ENCODE results near the gene GFPT1. TPM values are rescaled to one million over a fixed set of nuclear protein-coding genes. Genes with fewer than 3 reads are reported as not detected.

Gene GFPT1
- total and polyA plus RNA-seq, 2 experiments from 2014 or later: 58.2 to 80.0 TPM

- no peak overlapping the region for H2AFZ ChIP-seq
- H3K79me2 ChIP-seq: peaks cover 73% of the 10 kb centered on the region
- H3K4me1 ChIP-seq (ENCODE audit: insufficient read depth): peaks cover 22% of the 10 kb centered on the region
- no peaks in the 10 kb centered on the region for H3K36me3 ChIP-seq (replicated peaks; ENCODE audit: insufficient read depth, low read depth)
- peak overlapping the region; percentile 88 for H3K4me2 ChIP-seq
- WGBS (ENCODE audit: low lambda C conversion rate, missing lambda C conversion rate): 90% methylated on average over 4 of the region's 5 CpGs
- no peaks in the 10 kb centered on the region for H3K9me2 ChIP-seq (replicated peaks; ENCODE audit: insufficient read depth)
- peaks cover 57% of the 10 kb centered on the region for H4K20me1 ChIP-seq (ENCODE audit: insufficient read depth, poor library complexity, severe bottlenecking)
- no peak for DNase-seq (ENCODE audit: low spot score)
- no peaks in the 10 kb centered on the region for H3K27me3 ChIP-seq
- H3K9me3 ChIP-seq (ENCODE audit: low read depth): no peaks in the 10 kb centered on the region
- TF ChIP-seq EZH2 (IDR thresholded peaks at IDR 0.05; ENCODE audit: borderline replicate concordance): no peak
- H3K4me3 ChIP-seq: no peak overlapping the region
- peak overlapping the region; percentile 28 for H3K27ac ChIP-seq
These were observed 2.4 kb downstream of the GFPT1 start for GRCh38 chr2:69384618-69385081.

- peak overlapping the region; percentile 88 for H3K4me2 ChIP-seq
- WGBS (ENCODE audit: low lambda C conversion rate, missing lambda C conversion rate): 100% methylated on average over 7 of the region's 7 CpGs
- DNase-seq (ENCODE audit: low spot score): no peak
- no peak overlapping the region for H3K4me3 ChIP-seq
- no peaks in the 10 kb centered on the region for H3K36me3 ChIP-seq (replicated peaks; ENCODE audit: insufficient read depth, low read depth)
- H3K27me3 ChIP-seq: no peaks in the 10 kb centered on the region
- H3K27ac ChIP-seq: peak overlapping the region; percentile 7
- H3K9me3 ChIP-seq (ENCODE audit: low read depth): no peaks in the 10 kb centered on the region
- no peak overlapping the region for H2AFZ ChIP-seq
- H3K4me1 ChIP-seq (ENCODE audit: insufficient read depth): peaks cover 22% of the 10 kb centered on the region
- H3K79me2 ChIP-seq: peaks cover 87% of the 10 kb centered on the region
- no peaks in the 10 kb centered on the region for H3K9me2 ChIP-seq (replicated peaks; ENCODE audit: insufficient read depth)
- TF ChIP-seq EZH2 (IDR thresholded peaks at IDR 0.05; ENCODE audit: borderline replicate concordance) (no peak), EZH2phosphoT487 (IDR thresholded peaks at IDR 0.05; ENCODE audit: low read depth, severe bottlenecking, unreplicated experiment) (no peak), CTCF (IDR thresholded peaks at IDR 0.05; ENCODE audit: poor library complexity) (no peak)
- H4K20me1 ChIP-seq (ENCODE audit: insufficient read depth, poor library complexity, severe bottlenecking): peaks cover 71% of the 10 kb centered on the region
These were observed 3.7 kb downstream of the GFPT1 start for GRCh38 chr2:69383176-69383812.

- no peaks in the 10 kb centered on the region for H3K9me3 ChIP-seq (ENCODE audit: low read depth)
- no peak overlapping the region for H2AFZ ChIP-seq
- no peak for TF ChIP-seq EZH2 (IDR thresholded peaks at IDR 0.05; ENCODE audit: borderline replicate concordance)
- no peak for TF ChIP-seq EZH2phosphoT487 (IDR thresholded peaks at IDR 0.05; ENCODE audit: low read depth, severe bottlenecking, unreplicated experiment)
- TF ChIP-seq CTCF (IDR thresholded peaks at IDR 0.05; ENCODE audit: poor library complexity): no peak
- no peak overlapping the region for H3K4me3 ChIP-seq
- H3K36me3 ChIP-seq (replicated peaks; ENCODE audit: insufficient read depth, low read depth): no peaks in the 10 kb centered on the region
- peak overlapping the region; percentile 88 for H3K4me2 ChIP-seq
- no peaks in the 10 kb centered on the region for H3K27me3 ChIP-seq
- peaks cover 94% of the 10 kb centered on the region for H3K79me2 ChIP-seq
- peak overlapping the region; percentile 7 for H3K27ac ChIP-seq
- 65% methylated on average over 2 of the region's 2 CpGs for WGBS (ENCODE audit: low lambda C conversion rate, missing lambda C conversion rate)
- H3K4me1 ChIP-seq (ENCODE audit: insufficient read depth): peaks cover 19% of the 10 kb centered on the region
- peaks cover 73% of the 10 kb centered on the region for H4K20me1 ChIP-seq (ENCODE audit: insufficient read depth, poor library complexity, severe bottlenecking)
- no peak for DNase-seq (ENCODE audit: low spot score)
- no peaks in the 10 kb centered on the region for H3K9me2 ChIP-seq (replicated peaks; ENCODE audit: insufficient read depth)
These were observed 4.5 kb downstream of the GFPT1 start for GRCh38 chr2:69382547-69382946.

GRCh38 chr2:69381337-69381737, 5.7 kb downstream of the GFPT1 start:
- DNase-seq (ENCODE audit: low spot score): no peak
- Histone ChIP-seq H2AFZ (no peak overlapping the region), H3K4me2 (no peak overlapping the region), H3K27ac (peak overlapping the region; percentile 32), H3K4me1 (ENCODE audit: insufficient read depth) (peaks cover 18% of the 10 kb centered on the region), H3K9me2 (replicated peaks; ENCODE audit: insufficient read depth) (no peaks in the 10 kb centered on the region), H3K4me3 (no peak overlapping the region), H3K79me2 (peaks cover 100% of the 10 kb centered on the region), H3K27me3 (no peaks in the 10 kb centered on the region), H3K9me3 (ENCODE audit: low read depth) (no peaks in the 10 kb centered on the region), H4K20me1 (ENCODE audit: insufficient read depth, poor library complexity, severe bottlenecking) (peaks cover 82% of the 10 kb centered on the region), H3K36me3 (replicated peaks; ENCODE audit: insufficient read depth, low read depth) (no peaks in the 10 kb centered on the region)
- TF ChIP-seq CTCF (IDR thresholded peaks at IDR 0.05; ENCODE audit: poor library complexity) (no peak), EZH2phosphoT487 (IDR thresholded peaks at IDR 0.05; ENCODE audit: low read depth, severe bottlenecking, unreplicated experiment) (no peak), EZH2 (IDR thresholded peaks at IDR 0.05; ENCODE audit: borderline replicate concordance) (no peak)
- WGBS (ENCODE audit: low lambda C conversion rate, missing lambda C conversion rate): 86% methylated on average over 1 of the region's 1 CpG

Measured in hepatocyte (in vitro differentiated cells).